Measurements from ENCODE around the gene ATG4A.

Gene ATG4A

DNA sequence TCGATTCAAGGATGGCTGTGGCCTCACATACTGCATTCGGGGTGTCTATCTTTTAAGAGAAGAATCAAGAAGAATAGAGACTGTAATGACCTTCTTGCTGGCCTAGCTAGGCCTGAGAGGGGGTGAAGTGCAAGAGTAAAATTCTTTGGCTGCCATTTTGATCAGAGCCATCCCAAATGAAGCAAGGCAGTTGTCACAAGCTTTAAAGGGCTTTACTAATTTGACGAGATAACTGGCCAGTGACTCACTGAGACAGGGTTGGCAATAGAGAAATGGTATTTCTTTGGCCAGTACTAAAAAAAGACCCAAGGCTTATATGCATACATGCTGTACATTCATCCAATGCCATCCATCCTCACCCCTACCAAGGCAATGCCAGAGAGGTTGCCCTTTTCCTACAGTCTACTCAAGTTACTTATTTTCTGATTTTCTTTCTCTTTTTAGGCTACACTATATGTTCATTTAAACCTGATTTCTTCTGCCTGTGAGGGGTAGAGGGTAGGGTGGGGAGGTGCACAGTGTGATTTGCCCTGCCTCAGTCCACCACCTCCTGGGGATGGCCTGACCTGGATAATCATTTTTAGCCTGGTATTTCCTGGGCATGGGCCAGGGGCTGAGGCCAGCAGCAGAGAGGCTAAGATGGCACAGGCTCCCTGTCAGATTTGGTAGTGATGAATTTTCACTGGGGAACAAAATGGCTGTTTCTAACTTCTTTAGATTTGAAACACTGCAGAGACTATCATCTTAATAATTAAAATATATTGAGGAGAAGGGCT, 32.2 kb downstream of the ATG4A start:
- no peak for DNase-seq

DNA sequence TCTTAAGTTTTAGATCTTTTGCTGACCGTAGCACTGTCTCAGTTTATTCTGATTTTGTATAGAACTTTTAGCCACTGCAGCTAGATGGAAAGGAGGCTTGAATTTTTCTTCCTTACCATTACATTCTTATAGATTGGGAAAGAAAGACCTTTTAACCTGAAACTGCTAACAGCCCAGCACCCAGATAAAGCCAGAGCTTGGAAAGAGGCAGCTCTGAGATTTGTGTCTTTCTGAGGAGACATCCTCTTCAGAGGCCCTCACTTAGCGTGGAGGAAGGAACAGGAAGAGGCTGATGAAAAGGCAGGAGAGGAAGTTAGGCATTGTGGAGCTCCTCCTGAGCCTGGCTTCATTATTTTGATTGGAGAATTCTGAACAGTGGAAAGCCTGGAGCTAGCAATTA, 35.1 kb downstream of the ATG4A start:
- DNase-seq: peak in 3 of 4 experiments; percentile 2 to 13 (median 3)

DNA sequence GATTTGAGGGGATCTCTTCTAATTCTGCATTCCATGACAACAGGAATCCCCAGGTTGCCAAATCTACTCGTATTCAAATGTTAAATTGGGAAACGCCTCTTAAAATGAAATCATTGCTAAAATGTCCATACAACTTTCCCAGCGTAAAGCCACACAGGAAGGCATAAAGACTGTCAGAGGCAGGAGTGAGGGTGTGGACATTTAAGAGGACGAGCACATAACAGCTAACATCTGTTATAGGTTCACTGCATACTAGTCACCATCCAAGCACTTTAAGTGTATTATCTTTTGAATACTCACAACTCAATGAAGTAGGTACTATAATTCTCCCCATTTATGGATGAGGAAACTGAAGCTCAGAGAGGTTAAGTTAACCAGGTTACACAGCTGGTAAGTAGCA, 35.6 kb downstream of the ATG4A start:
- no peak for DNase-seq

DNA sequence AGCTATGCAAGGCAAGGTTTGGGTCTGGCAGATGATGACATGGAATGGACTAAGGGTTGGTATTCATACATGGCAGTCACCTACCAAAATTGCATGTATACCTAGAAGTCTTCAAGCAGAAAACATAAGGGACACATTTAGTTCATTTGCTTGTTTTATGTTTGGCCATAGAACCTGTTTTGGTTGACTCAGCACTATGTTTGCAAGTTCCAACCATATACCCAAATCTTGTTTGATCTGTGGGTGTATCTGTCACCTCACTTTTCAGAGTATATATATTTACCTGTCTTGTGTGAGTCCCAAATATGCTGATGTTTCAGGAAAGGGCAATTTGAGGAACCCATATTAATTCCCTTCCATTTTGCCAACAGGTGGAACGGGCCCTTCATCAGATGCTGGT, 39.3 kb downstream of the ATG4A start:
- no peak for DNase-seq

DNA sequence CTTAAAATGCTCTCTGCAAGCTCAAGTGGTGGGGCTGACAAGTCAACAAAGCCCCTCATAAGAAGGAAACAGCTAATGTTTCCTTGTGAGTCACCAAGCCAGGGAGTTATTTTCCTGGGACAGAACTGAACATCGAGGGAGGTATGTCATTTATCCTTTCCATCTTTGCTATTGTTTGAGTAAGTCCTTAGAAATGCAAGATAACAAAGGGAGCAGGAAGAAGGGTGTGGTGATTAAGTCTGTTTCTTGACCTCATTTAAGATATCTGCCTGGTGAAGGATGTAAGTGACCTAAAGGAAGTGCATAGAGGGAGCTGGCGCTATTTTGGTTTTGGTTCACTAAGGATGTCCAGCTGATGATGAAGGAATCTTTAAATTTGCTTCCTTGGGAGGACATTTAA, 39.9 kb downstream of the ATG4A start:
- no peak for DNase-seq

DNA sequence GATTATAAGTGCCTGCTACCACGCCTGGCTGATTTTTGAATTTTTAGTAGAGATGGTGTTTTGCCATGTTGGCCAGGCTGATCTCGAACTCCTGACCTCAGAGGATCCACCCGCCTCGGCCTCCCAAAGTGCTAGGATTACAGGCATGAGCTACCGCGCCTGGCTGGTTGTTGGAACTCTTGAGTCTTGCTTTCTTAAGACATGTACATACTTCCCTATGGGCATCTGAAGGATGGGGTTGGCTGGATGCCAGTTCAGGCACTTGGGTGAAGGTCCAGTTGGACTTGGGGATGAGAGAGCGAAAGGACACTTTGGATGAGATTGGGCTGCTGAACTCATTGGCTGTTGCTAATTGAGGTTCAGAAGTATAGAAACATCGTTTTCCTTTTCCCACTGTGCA, 40.5 kb downstream of the ATG4A start:
- no peak for DNase-seq

DNA sequence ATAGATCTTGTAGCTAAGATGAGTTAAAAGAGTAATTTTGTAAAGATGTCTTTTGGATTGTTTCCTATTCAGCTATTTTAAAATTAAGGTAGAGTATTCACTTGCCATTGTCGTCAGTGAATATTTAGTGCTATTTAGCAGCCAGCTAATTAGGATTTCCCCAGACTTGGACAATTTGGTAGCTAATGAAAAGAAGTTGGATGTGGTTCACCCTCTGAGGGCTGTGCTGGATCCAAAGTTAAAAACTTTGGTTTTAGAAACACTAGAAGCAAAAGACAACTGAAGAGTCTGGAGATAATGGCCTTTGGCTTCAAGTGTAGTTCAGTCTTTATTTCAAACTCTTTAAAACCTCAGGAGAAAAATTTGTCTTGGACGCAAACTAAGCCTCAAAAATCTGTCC, 41.3 kb downstream of the ATG4A start:
- DNase-seq: no peak

DNA sequence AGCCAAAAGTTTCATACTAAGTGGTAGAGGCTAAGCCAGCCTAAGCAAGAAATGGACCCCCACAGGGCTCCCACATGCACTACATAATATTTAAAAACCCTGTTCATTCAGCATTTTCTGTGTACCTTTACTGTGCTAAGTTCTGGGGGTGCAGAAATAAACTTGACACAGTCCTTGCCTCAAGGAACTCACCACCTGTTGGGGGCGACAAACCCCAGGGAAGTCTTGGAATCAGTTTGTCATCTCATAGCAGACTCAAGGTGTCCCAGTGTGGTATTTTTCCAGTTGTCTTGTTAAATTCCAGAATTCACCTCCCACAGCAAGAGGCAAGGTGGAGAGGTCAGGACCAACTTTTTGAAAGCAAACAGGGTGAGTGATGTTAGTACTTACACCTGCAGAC, 43.1 kb downstream of the ATG4A start:
- no peak for DNase-seq

DNA sequence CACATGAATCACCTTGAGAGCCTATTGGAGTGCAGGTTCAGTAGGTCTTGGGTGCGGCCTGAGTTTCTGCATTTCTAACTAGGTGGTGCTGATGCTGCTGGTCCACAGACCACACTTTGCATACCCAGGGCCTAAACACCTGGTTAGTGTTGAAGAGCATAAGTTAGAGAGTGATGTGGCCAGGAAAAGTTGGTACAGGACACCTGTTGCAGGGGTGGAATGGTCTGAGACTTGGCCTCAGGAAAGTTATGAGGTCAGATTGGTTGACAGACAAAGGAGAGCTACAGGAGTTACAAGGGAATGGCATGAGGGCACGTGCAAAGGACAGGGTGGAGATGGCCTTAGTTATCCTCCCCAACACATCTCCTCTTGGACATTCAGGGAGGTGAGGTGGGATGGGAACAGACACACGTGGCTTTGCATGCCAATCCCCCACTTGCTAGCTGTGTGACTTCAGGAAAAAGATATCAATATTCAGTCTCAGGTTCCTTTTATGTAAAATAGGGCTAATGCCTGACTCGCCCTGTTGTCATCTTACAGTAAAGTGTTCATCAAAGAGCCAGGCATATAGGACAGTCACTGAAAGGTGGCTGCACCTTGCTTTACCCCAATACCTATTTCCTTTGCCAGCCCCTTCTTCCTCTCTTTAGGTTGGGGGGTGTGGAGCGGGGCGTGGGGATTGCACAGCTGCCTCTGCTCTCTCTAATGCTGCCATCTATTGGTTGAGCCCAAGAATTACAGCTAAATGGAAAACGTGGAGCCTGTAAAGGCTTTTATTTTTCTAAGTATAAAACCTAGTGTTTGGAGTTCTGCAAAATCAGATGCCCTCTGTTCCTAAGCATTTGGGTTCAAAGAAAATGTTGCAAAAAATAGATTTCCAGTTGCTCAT, 47.5 kb downstream of the ATG4A start:
- DNase-seq: peak in 3 of 4 experiments; percentile 6 to 18 (median 13)

DNA sequence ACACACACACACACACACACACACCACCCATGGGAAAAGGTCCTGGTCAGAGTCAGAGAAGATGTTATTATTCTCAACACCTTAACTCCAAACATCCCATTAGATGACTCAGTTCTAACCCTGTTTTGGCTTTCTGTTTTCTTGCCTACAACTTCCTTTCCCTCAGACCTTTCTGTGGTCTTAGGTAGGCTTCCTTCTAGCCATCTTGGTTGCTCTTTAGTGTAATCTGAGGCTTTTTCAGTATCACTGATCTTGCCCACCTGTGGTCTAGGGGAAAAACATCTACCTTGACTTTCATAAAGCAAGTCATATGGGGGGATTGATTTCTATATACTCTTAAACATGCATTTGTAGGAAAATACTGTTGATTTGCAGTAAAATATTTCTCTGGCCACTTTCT, 56.9 kb downstream of the ATG4A start:
- no peak for DNase-seq

DNA sequence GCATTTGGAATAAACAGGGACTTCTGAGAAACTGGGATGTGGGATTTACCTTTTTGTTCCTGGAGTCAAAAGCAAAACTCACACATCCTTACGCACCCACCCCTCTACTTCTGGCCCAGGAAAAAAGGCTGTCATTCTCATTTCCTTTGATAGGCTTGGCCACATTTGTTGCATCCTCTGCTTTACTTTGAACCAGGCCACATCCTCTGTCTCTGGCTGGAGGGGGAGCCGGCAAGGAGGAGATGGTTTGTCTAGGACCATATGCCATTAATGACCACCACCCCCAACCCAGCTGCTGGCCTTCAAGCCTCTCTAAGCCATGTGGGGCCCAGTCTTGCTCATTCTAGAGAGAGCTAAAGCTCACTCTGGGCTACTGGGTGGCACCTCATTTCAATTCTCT, 64.5 kb downstream of the ATG4A start:
- DNase-seq: no peak

DNA sequence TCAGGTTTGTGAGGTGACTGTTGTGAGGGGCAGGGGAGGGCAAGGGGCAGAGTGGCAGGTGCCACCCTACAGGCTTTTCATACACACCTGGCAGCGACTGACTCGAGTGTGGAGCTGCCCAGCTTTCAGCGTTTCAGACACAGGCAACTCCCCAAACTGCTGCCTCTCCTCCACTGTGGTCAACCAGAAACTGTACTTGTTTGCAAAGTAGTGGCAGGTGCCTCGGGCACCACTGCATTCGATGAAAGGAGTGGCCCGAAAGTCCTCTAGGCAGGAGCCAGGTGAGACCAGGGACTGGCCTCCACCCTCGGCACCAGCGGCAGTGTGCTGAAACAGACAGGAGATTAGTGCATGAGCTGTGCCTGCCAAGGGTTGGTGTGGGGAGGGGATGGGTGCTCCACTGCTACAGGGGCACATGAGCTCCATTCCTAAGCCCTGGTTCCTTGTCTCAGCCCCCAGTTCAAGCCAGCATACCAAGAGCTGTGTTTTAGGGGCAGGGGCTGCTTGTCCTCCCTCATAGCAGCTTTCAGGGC, 65.4 kb downstream of the ATG4A start:
- DNase-seq: no peak

DNA sequence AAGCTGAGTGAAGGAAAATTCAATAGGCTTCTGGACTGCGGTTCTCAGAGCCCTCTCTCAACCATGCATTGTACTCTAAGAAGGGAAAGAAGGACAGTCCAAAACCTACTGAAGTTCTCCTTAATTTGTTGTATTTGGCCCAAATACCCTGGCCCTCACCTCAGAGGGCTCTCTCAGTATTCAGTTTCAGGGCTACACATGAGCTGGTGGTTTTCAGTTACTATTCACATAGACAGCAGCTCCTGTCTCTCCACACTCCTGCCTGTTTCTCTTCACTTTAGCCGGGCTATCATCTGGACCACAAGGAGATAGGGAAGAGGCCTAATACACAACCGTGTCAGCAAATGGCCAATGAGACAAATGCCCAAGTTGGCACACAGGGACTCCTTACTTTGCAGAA, 66.0 kb downstream of the ATG4A start:
- no peak for DNase-seq

DNA sequence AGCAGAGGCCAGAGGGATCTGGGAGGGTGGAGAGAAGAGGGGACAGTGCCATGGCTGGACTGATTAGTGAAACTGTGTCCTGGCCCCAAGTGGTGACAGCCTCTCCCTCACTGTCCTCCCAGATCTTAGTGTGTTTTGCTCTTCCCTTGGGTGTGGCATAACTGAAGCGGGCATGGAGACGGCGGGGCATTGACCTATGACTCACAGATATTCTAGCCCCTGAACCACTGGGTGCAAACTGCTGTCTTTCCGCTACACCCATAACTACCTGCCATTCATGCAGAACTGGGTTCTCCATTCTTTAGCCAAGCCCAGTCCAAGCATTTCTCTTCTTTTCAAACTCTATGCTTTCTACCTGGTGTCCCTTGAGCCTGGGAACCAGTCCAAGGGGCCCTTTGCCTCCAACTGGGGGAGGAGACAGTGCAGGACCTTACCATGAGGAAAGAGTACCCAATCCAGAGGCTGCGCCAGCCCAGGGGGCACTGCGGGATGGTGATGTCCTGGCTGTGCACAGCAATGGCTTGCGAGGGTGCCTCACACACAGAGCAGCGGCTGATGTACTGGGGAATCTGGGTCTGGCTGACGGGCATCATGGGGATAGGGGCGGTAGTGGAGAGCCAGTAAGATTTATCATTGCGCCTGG, 67.6 kb downstream of the ATG4A start:
- DNase-seq: no peak

DNA sequence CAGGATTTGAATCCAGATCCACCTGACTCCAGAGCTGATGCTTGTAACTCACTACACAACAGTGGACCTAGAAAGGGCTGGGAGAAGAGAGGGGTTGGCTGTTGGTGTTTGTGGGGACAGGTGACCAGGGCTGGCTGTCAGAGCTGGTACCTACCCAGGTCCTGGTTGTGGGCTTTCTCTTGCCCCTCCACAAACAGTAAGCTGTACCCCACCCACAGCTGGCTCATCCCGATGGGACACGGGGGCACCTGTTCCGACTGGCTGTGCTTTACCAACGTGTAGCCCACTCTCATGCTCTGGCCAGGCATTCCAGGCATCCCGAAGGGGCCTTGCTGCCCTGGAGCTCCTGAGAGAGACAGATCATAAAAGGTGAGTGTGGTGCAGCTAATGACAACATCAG, 68.7 kb downstream of the ATG4A start:
- DNase-seq: no peak

DNA sequence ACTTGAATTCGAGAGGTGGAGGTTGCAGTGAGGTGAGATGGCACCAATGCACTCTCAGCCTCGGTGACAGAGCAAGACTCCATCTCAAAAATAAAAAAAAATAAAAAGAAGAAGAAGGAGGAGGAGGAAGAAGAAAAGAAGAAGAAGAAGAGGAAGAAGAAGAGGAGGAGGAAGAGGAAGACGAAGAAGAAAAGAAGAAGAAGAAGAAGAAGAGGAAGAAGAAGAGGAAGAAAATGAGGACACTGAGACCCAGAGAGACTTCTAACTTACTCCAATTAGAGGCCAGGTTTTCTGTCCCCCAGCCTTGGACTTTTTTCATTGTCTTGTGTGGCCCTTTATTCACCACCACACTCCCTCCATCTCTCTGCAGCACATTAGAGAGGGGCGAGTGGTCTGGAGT, 70.7 kb downstream of the ATG4A start:
- no peak for DNase-seq

DNA sequence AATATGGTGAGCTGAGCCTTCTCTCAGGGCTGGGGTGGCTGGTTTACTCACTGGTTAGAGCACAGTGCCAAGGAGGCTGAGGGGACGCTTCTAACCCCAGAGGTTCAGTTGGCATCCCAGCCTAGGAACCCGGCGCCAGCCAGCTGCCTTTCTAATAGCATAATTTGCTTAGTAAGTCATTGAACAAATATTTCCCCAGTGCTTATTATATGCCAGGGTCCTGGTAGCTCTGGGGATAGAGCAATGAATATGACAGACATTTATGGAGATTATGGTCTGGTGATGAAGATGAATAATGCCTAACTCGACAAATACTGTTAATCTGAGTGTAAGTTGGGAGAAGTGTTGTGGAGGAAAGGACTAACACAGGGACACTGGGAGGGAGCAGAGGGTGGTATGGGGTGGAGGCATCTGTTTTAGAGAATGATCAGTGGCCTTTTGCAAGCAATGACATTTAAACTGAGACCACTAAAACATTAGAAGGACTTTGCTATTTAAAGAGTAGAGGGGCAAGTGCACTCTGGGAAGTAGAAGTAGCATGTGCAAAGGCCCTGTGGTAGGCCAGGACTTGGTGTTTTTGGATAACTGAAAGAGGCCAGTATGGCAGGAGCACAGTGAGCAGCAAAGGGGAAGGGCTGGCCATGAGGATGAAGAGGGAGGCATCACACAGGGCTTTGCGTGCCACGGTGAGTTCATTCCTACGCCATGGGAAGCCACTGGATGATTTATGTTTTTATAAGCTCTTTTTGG, 71.9 kb downstream of the ATG4A start:
- DNase-seq: no peak

DNA sequence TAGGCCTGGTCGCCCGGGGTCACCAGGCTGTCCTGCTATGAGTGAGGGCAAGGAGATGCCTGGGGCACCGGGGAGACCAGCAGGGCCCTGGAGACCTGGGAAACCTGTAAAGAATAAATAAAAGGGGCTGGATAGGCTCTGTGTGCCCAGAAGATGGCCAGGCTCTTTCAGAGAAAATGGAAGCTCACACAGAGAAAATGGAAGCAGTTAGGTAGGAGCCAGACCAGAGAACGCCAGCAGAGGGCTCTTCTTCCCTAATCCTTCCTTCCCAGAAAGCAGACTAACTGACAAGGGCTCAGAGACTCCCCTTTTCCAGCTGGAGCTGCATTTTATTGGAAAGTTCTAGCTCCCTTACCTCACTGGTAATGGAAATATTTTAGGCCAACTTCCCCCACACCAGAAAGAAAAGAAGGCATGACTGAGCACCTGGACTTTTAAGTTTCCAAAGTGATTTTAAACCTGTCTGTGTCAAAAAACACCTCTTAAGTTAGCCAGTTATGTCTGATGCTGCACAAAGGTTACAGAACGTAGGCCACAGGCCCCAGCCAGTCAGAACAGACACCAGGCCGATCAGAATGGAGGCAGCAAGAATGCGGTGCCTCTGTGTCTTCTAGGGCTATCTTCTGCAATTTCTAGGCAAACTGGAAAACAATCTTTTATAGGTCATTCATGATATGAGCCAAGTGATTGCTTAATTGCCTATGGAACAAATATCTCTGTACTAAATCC, 74.0 kb downstream of the ATG4A start:
- peak in 2 of 4 experiments; percentile 0 to 3 for DNase-seq

DNA sequence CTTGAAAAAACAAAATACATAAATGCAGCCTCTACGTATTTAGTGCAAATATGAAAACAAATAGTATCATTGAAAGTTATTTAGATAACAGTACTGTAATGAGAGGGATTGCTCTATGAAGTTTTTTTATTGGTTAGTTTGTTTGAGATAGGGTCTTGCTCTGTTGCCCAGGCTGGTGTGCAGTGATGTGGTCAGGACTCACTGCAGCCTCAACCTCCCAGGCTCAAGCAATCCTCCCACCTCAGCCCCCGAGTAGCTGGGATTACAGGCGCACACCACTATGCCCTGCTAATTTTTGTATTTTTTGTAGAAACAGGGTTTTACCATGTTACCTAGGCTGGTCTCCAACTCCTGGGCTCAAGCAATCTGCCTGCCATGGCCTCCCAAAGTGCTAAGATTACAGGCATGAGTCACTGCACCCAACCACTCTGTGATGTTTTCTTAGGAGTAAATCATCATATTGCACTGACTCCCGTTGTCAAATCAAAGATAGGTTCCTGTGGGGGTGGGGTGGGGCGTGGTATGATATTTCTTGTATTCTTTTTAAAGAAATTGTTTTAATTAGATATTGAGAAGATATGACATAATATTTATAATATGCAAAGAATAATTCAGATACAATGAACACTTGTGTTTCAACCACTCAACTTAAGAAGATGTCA, 75.8 kb downstream of the ATG4A start:
- DNase-seq: no peak

DNA sequence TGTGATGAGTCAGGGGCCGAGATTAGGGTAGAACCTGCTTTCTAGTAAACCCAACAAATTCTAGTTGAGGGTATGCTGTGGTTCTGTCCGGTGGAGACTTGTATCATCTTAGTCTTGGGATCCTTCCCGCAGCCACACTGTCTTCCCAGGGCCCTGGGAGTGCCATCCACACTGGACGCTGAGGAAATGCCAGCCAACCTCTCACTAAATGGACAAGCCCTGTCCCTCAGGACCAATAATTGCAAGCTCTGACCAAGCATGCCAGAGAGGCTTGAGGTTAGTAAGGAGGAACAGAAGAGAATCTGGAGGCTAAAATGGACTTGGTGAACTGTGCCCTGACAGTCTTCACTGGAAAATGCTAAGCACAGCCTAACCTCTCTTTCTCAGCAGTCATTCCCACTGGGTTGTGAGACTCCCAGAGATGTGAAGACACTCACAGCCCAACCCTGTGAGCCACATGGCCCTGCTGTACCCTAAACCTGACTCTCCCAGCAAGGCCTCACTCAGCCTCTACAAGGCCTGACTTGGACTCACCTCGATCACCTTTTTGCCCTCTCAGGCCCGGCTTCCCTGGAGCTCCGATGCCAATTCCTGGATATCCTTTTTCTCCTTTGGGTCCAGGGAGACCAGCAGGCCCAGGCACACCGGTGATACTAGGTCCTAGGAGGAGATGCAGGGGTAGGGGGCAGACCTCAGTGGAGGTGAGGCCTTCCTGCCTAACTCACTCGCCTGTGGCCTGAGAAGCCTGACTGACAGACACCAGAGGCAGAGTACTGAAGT, 77.6 kb downstream of the ATG4A start:
- DNase-seq: no peak
